Activated T-cell treated with anti-CD3 and anti-CD28 coated beads, Interleukin-2, amount 50 U/mL, for 1 hour (primary cell): ENCODE measurements around the gene RARRES2.
"Not testable (repeated sequence)": the region's sequence is repeated elsewhere in the genome, so short reads cannot be mapped to it uniquely, and the experiment has no call there.

Source experiments
- DNase-seq: peaks from one replicate; pipeline ENCODE4 v3.0.0-alpha.2; 2020

Gene RARRES2

DNA sequence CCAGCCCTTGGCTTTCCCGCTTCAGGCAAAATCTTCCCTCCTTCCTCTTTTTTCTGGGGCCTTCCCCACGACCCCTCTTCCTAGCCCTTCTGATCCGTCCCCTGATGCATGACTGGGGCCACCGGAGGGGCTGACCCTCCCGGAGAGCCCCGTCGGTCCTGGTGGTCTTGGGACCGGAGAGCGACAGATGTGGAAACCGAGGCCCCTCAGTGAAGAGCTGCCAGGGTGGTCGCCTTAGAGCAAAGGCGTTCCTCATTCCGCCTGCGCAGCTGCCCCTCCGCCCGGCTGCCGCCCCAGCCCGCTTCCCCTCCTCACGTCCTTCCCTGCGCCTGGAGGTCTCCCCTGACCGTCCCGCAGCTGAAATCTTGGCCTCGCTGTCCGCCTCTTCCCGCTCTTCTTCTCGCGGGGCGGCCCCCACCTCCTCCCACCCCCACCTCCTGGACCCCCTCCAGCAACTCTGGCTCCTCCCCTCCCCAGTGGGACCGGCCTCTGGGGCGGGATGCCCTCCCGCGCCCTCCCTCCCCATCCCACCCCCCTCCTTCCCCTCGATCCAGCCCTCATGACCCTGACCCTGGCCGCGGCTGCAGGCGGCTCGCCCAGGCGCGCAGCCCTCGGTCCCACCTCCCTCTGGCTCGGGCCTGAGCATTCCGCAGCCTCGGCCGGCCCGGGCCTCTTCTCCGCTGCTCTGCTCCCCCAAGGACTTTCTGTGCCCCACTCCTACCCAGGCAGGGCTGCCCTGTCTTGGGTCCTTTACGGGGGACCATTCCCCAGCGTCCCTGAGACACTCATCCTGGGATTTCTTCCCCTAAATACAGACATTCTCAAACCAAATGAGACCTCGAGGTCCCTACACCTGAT, at the start of gene RARRES2:
TSS of gene RARRES2 (minus strand) at position 367 of the 858 bp plus-strand sequence. CDS start 1,020 bp downstream, outside the sequence.
- peak; percentile 10 for DNase-seq

DNA sequence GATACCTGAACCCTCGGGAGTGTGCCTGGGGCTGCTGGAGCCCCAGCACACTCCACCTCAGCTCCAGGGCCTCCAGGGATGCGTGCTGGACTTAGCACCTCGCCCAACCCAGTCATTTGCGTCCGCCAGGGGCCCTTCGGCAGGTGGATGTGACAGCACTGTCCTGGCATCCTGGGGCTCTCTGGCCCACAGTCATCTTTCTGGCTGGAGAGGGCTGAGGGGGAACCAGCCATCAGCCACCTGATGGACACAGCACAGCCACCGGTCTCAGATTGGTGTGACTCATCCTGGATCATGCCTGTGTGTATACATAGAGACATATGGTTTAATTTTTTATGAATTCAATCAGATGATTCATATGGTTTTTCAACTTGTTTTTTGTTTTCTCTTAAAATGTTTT, 48.8 kb upstream of the RARRES2 start:
- DNase-seq = no peak

DNA sequence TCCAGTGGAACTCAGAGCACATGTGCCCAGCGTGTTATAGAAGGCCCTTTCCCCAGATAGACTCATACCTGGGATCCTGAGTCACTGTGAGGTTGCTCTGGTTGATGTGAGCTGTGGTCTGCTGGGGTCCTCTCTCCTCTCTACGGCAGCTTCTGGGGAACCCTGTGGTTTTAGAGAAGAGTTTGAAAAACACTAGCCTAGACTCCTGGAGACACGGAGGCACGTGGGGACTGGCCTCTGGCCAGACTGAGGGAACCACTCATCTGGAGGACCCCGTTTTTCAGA, 48.0 kb upstream of the RARRES2 start:
- DNase-seq = no peak

GRCh38 chr7:150388709-150389531, 47.5 kb upstream of the RARRES2 start:
- DNase-seq = no peak

GRCh38 chr7:150388306-150388705, 46.9 kb upstream of the RARRES2 start:
- DNase-seq = no peak

DNA sequence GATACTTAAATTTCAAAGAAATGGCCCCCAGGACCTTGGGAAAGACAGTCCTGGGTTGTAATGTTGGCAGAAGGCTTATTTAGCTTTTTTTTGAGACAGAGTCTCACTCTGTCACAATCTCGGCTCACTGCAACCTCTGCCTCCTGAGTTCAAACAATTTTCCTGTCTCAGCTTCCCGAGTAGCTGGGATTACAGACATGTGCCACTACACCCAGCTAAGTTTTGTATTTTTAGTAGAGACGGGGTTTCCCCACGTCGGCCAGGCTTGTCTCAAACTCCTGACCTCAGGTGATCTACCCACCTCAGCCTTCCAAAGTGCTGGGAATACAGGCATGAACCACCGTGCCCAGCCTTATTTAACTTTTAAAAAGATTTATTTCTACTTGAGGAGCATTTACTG, 44.5 kb upstream of the RARRES2 start:
- not testable (repeated sequence) for DNase-seq

DNA sequence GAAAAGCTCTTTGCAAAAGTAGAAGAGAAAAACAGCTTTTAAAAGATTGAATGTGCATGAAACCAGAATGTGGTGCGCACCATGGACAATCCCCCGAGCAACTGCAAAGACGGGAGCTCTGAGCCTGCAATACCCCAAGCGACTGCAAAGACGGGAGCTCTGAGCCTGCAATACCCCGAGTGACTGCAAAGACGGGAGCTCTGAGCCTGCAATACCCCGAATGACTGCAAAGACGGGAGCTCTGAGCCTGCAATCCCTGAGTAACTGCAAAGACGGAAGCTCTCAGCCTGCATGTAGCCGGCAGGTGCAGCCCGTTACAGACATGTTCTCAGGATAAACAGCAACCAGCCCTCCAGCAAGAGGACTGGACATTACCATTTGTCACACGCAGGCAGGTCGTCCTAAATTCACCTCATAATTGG, 43.9 kb upstream of the RARRES2 start:
- DNase-seq = no peak

- DNase-seq = no peak
These were observed 43.2 kb upstream of the RARRES2 start for GRCh38 chr7:150384406-150385301.

GRCh38 chr7:150383710-150384397, 42.4 kb upstream of the RARRES2 start:
- no peak for DNase-seq

DNA sequence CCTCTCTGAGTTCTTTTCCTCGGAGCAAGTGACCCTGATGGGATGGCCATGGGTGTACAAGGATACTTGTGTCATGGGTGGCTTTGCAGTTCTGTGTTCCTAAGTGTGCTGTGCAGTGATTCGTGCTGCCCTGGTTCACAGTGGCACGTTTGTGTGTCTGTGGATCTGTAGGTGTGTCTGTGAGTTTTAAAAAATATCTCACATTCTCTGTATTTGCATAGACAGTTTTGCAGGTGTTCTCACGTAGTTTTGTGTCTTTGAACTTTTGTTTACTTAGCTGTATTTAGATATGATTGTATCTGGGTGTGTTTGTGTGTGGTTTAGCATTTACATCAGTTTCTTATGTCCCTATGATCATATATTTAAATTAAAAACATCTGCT, 41.4 kb upstream of the RARRES2 start:
- no peak for DNase-seq

DNA sequence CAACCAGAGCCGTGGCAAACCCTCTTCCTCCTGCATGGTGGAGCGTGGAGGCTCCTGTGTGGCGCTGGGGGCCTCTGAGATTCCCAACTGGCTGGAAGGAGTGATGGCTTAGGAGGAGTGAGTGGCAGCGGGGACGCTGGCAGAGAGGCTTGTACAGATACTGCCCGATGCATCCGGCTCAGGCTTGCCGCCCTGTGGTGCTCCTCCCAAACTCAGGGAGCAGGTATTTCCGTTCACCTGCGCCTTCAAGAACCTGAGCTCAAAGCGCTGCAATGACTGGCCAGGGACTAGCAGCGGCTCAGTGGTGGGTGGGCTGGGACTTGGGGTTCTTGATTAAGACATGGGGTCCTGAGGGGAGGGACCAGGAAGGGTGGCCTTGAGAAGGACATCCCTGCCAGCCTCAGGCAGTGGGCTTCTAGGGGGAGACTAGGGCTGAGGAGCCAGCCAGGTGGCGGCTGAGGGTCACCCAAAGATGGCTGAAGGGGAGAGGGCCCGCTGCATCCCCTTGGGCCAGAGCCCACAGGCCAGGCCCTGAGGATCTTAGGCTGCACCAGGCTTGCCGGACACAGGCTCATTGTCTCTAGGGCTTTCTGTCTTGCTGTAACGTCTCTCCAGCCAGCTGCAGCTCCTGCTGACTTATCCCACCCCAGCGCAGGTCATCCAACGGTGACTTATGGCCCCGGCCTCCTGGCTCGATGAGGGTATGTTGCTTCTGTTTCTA, 40.9 kb upstream of the RARRES2 start:
- no peak for DNase-seq

DNA sequence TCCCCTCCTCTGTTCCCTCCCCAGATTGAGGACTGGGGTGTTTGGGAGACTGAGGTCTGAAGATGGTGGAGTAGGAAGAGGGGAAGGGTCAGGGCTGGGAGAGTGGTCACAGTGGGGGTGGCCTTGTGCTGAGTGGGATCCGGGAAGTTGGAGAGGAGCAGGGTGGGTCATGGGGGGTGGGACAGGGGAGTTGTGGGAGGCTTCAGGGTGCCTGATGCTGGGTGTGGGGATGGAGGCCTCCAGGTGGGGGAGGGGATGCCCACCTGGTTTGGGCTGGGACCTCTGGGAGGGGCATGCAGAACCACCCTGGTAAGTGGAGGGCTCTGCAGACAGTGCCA, 40.3 kb upstream of the RARRES2 start:
- DNase-seq = no peak

- no peak for DNase-seq
These were observed 39.7 kb upstream of the RARRES2 start for GRCh38 chr7:150381096-150381495.

DNA sequence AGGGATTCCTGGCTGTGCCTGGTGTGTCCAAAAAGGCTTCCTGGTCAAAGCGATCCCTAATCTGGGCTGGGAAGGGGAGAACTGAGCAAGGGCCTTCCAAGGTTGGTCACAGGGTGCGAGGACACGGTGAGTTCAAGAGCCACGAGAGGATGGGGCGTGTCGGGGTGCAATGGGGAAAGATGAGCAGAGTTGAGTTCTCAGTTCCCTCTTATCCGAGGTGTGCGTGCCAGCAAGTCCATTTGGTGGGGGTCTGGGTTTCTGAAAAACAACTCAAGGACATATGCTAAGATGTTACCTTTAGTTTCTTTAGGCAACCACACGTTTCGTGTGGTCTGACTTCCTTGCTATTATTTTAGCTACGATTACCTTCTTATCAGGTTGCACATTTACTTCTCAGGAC, 39.0 kb upstream of the RARRES2 start:
- no peak for DNase-seq

DNA sequence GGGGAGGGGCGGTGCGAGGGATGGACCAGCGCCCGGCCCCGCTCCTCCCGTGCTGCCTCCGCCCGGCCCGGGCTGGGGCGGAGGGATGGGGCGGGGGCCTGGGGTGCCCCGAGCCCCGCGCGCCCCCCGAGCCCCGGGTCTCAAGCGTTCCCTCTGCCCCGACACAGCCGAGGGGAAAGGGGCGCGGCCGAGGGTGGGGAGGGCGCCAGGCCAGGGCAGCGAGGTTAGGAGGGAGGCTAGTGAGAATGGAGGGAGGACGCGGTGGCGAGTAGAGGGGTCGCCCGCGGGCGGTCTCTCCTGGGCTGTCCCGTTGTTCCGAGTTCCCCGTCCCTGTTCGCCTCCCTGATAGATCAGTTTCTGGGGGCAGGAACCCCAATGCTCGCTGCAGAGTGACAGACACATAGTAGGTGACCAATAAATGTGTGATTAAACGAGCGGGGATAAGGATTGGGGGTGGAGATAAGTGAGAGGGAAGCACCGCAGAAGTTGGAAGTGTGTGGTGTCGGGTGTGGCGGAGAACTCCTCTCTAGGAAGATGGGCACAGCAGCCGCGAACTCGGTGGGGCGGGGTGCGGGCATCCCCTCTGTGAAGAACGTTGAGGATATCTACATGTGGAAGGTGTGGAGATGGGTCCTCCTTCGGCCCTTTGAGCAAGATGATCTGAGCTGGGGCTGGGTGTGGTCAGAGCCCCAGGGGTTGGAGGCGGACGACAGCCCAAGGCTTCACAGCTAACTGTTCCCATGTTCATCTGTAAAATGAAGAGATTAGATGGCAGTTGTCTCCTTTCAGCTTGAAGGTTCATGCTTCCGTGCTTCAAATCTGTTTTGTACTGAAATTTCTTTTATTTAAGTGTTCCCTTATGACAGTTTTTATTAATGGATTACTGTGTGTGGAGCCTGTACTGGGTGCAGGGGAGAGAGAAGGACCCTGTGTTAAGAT, 38.3 kb upstream of the RARRES2 start:
- no peak for DNase-seq

- DNase-seq = peak; percentile 91
These were observed 37.5 kb upstream of the RARRES2 start, which contains the start of gene ZNF775 for GRCh38 chr7:150378853-150379440. Gene ZNF775, plus strand, starts transcription at chr7:150379330. Its CDS starts 9,141 bp downstream, at chr7:150388471.

DNA sequence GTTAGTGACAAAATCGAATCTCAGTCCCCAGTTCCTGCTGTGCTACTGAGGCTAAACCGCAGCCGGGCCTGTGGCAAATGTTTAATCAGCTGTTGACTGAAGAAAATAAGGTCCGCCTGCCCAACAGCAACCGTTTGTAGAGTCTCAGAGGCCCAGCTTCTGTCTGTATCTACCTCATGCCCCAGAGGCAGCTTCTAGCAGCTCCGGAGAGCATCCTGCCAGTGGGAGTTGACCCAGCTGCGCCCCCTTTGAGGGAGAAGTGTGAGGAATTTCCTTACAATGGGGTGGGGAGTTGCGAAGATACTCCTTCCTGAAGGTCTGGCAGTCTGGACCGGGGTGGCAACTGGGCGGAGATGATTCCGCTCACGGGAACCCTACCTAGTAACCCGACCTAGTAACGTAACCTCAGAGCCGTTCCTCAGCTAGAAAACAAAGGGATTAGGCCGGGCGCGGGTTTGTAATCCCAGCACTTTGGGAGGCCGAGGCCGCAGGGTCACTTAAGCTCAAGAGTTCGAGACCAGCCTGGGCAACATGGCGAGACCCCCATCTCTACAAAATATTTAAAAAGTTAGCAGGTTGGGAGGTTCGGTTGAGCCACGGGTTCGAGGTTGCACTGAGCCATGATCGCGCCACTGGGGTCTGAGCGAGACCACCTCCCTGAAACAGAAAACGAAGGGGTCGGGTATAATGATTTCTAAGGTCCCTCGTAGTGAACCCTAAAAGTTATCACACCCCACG, 36.9 kb upstream of the RARRES2 start:
- DNase-seq = peak; percentile 57

- no peak for DNase-seq
These were observed 36.2 kb upstream of the RARRES2 start for GRCh38 chr7:150377635-150378034.

DNA sequence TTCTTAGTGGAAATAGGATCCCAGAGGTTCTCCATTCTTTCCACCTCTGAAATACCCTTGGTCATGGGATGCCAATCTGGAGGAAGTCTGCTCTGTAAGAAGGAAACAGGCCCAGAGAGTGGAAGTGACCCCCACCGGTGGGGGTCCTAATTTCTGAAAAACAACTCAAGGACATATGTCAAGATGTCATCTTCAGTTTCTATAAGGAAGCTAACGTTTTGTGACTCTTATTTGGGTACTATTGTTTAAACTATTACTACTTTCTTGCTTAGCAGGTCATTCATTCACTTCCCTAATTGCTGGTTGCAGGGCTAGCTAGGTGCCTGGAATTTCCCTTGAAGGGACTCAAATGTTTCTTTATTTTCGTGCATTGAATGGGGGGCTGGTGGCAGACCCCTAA, 35.8 kb upstream of the RARRES2 start:
- no peak for DNase-seq

- no peak for DNase-seq
These were observed 35.1 kb upstream of the RARRES2 start for GRCh38 chr7:150376560-150376959.
